Keratinocyte (primary cell): ENCODE measurements around the gene ADPGK. TPM values are rescaled to one million over a fixed set of nuclear protein-coding genes. Genes with fewer than 3 reads are reported as not detected.

Experiments used
- DNase-seq: peaks from one replicate; pipeline ENCODE4 v3.0.0-alpha.2; 2011; ENCODE audit warnings: low read depth, missing footprints, low spot score
- FAIRE-seq: peaks from 2 replicates; lab custom pipeline; 2011; peaks lifted over from hg19 to GRCh38; lab: Jason Lieb, UNC
- H2AFZ ChIP-seq: 2 replicates; pipeline ENCODE4 v1.6.0; 2012; ENCODE audit warnings: low read length, control low read depth, inconsistent platforms; ENCODE audit not compliant: control insufficient read depth
- H3K27ac ChIP-seq: 2 replicates; pipeline ENCODE4 v1.5.1; 2011; ENCODE audit warnings: low read length; ENCODE audit not compliant: control insufficient read depth, insufficient read depth
- H3K27me3 ChIP-seq: 3 replicates; pipeline ENCODE4 v1.6.0; 2011; ENCODE audit warnings: low read length; ENCODE audit not compliant: control insufficient read depth, insufficient read depth; ENCODE audit errors: extremely low read depth
- H3K36me3 ChIP-seq, 2 experiments: 2 replicates in 1 of 2; 3 replicates in 1 of 2; pipeline ENCODE4 v1.5.1; 2011; ENCODE audit warnings: low read length in 2 of 2, mild to moderate bottlenecking in 1 of 2; ENCODE audit not compliant: control insufficient read depth in 2 of 2, insufficient read depth in 2 of 2; ENCODE audit errors: extremely low read depth in 1 of 2
- H3K4me1 ChIP-seq: 3 replicates; pipeline ENCODE4 v1.5.1; 2011; ENCODE audit warnings: low read length; ENCODE audit not compliant: control insufficient read depth, insufficient read depth; ENCODE audit errors: extremely low read depth
- H3K4me2 ChIP-seq: 3 replicates; pipeline ENCODE4 v1.6.0; 2011; ENCODE audit warnings: low read depth, low read length; ENCODE audit not compliant: control insufficient read depth, insufficient read depth; ENCODE audit errors: extremely low read depth
- H3K4me3 ChIP-seq, 3 experiments: fragments of 200-600 bp in 1 of 3; sonication (generic) in 1 of 3; 2 replicates in 2 of 3; 3 replicates in 1 of 3; pipeline ENCODE4 v1.5.1; 2011 to 2016; ENCODE audit warnings: low read length in 3 of 3, mild to moderate bottlenecking in 3 of 3, control low read depth in 2 of 3, inconsistent platforms in 1 of 3, low read depth in 1 of 3, mixed read lengths in 1 of 3, mixed run types in 1 of 3, moderate library complexity in 1 of 3; ENCODE audit not compliant: control insufficient read depth in 2 of 3, insufficient read depth in 2 of 3; ENCODE audit errors: extremely low read depth in 1 of 3
- H3K79me2 ChIP-seq: 2 replicates; pipeline ENCODE4 v1.6.0; 2012; ENCODE audit warnings: low read length; ENCODE audit not compliant: control insufficient read depth, insufficient read depth
- H3K9ac ChIP-seq: 3 replicates; pipeline ENCODE4 v1.6.0; 2011; ENCODE audit warnings: low read length; ENCODE audit not compliant: control insufficient read depth, insufficient read depth; ENCODE audit errors: extremely low read depth
- H3K9me1 ChIP-seq: 3 replicates; pipeline ENCODE4 v1.6.0; 2011; ENCODE audit warnings: low read length; ENCODE audit not compliant: control insufficient read depth, insufficient read depth; ENCODE audit errors: extremely low read depth
- H3K9me3 ChIP-seq: 2 replicates; pipeline ENCODE4 v1.5.1; 2012; ENCODE audit warnings: low read depth, low read length; ENCODE audit not compliant: control insufficient read depth
- H4K20me1 ChIP-seq: 3 replicates; pipeline ENCODE4 v1.6.0; 2011; ENCODE audit warnings: low read length; ENCODE audit not compliant: control insufficient read depth, insufficient read depth; ENCODE audit errors: extremely low read depth
- CTCF ChIP-seq, 3 experiments: IDR thresholded peaks in 1 of 3; conservative IDR thresholded peaks in 1 of 3; optimal IDR thresholded peaks in 1 of 3; 2 replicates in 2 of 3; 3 replicates in 1 of 3; pipeline versions ENCODE3 to v1.5.1; 2011; ENCODE audit warnings: low read length in 3 of 3, mild to moderate bottlenecking in 3 of 3, moderate library complexity in 2 of 3, control low read depth in 1 of 3, inconsistent platforms in 1 of 3; ENCODE audit not compliant: insufficient read depth in 2 of 3; ENCODE audit errors: extremely low read depth in 1 of 3
- EZH2 ChIP-seq: IDR thresholded peaks from one replicate; pipeline ENCODE4 v1.6.1; 2012; ENCODE audit warnings: inconsistent platforms, mild to moderate bottlenecking, low read length, moderate library complexity
- dilution Hi-C: fragments of 300-500 bp; cut with MboI; formaldehyde crosslinking; loops from one replicate; pipeline ENCODE4 v1.7.0; 2020; ENCODE audit warnings: low sequenced_read_pairs; ENCODE audit not compliant: extremely low pct_ligation_motif_present
- polyA plus RNA-seq, 5 experiments: library from polyadenylated mRNA; depleted of rRNA in 3 of 5; stranded (reverse) in 3 of 5; stranded (forward) in 1 of 5; unstranded in 1 of 5; fragments of >200 nt; gene quantifications; 1 replicate in 1 of 5; 2 replicates in 3 of 5; 3 replicates in 1 of 5; pipeline versions ENCODE4 v1.2.1 to v1.2.3, GENCODE V29; 2011 to 2012; ENCODE audit warnings: missing spikeins in 2 of 5, low read depth in 1 of 5, low replicate concordance in 1 of 5

Gene ADPGK
- polyA plus RNA-seq, 1 donor (not counting 4 experiments of a cell fraction or from before 2014, with no cell fraction given): 62.3 TPM

GRCh38 chr15:72764656-72765055 is 18.9 kb downstream of the ADPGK start:
- H2AFZ ChIP-seq: no peak overlapping the region
- H3K4me2 ChIP-seq: no peak overlapping the region
- H3K27me3 ChIP-seq: no peaks in the 10 kb centered on the region
- no peak for TF ChIP-seq CTCF (optimal IDR thresholded peaks at IDR 0.05 in 1 of 3, IDR thresholded peaks at IDR 0.05 in 1 of 3, conservative IDR thresholded peaks at IDR 0.05 in 1 of 3; ENCODE audit: extremely low read depth in 1 of 3, insufficient read depth in 2 of 3, low read length in 3 of 3)
- TF ChIP-seq EZH2: no peak
- H3K9me3 ChIP-seq: peaks cover 1% of the 10 kb centered on the region
- dilution Hi-C loops: no loop called here
- H3K9me1 ChIP-seq: no peaks in the 10 kb centered on the region
- no peak for DNase-seq
- peaks cover 8 to 10% of the 10 kb centered on the region in 2 experiments for H3K36me3 ChIP-seq
- no peak overlapping the region for H3K4me3 ChIP-seq
- no peak overlapping the region for H3K9ac ChIP-seq
- H3K79me2 ChIP-seq: peaks cover 2% of the 10 kb centered on the region
- H3K27ac ChIP-seq: no peak overlapping the region
- FAIRE-seq: no peak
- H4K20me1 ChIP-seq: no peaks in the 10 kb centered on the region
- H3K4me1 ChIP-seq: no peaks in the 10 kb centered on the region

GRCh38 chr15:72760590-72761260 is 22.8 kb downstream of the ADPGK start:
- no peak overlapping the region for H3K4me3 ChIP-seq
- H3K27me3 ChIP-seq: no peaks in the 10 kb centered on the region
- H3K27ac ChIP-seq: no peak overlapping the region
- H3K9ac ChIP-seq: no peak overlapping the region
- H3K4me2 ChIP-seq: no peak overlapping the region
- H4K20me1 ChIP-seq: no peaks in the 10 kb centered on the region
- DNase-seq (no peak), FAIRE-seq (no peak)
- no peaks in the 10 kb centered on the region for H3K9me1 ChIP-seq
- H3K9me3 ChIP-seq: no peaks in the 10 kb centered on the region
- dilution Hi-C loops: no loop called here
- TF ChIP-seq EZH2: no peak
- no peak for TF ChIP-seq CTCF (optimal IDR thresholded peaks at IDR 0.05 in 1 of 3, IDR thresholded peaks at IDR 0.05 in 1 of 3, conservative IDR thresholded peaks at IDR 0.05 in 1 of 3; ENCODE audit: extremely low read depth in 1 of 3, insufficient read depth in 2 of 3, low read length in 3 of 3)
- H3K4me1 ChIP-seq: peaks cover 3% of the 10 kb centered on the region
- no peaks in the 10 kb centered on the region for H3K79me2 ChIP-seq
- no peak overlapping the region for H2AFZ ChIP-seq
- peaks cover 9 to 13% of the 10 kb centered on the region in 2 experiments for H3K36me3 ChIP-seq
